ENCODE results near the gene KRT1.

Gene KRT1

DNA sequence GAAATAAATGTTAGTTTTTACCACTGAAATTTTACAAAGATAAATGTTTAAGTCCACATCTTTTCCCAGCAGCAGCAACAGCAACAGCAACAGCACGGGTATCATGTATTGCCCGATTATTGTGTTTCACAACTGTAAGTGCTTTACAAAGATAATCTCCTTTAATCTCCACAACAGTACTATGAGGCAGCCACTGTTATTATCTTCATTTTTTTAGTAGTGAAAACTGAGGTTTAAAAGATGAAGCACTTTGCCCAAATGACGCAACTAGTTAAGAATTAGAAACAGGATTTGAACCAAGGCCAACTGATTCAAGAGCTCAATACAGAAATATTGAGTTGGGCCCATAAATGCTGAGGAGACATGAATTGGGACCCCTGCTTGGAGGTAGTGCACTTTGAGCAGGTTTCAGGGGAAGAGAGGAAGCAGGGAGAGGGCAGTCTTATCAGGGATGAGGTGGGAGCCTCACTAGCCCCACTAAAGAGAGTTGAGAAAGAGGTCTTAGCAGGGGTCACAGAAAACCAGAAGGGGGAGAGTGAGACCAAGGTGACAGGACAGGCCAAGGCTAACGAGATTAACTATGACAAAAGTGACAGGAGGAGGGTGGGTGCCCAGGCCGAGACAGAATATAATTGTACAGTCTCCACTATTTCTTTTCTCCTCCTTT, 43.5 kb downstream of the KRT1 start:
- TF ChIP-seq POLR2A (IDR thresholded peaks at IDR 0.05; ENCODE audit: low read length): no peak
- no peak for TF ChIP-seq GATA1 (IDR thresholded peaks at IDR 0.05; ENCODE audit: low read depth, low read length)
- DNase-seq: no peak

- no peak for TF ChIP-seq GATA1 (IDR thresholded peaks at IDR 0.05; ENCODE audit: low read depth, low read length)
- TF ChIP-seq POLR2A (IDR thresholded peaks at IDR 0.05; ENCODE audit: low read length): no peak
- DNase-seq: no peak
These were observed 44.0 kb downstream of the KRT1 start for GRCh38 chr12:52636189-52636588.

GRCh38 chr12:52634266-52635056, 45.7 kb downstream of the KRT1 start:
- TF ChIP-seq GATA1 (IDR thresholded peaks at IDR 0.05; ENCODE audit: low read depth, low read length): no peak
- no peak for TF ChIP-seq POLR2A (IDR thresholded peaks at IDR 0.05; ENCODE audit: low read length)
- DNase-seq: no peak

- no peak for DNase-seq
- no peak for TF ChIP-seq POLR2A (IDR thresholded peaks at IDR 0.05; ENCODE audit: low read length)
- TF ChIP-seq GATA1 (IDR thresholded peaks at IDR 0.05; ENCODE audit: low read depth, low read length): no peak
These were observed 46.8 kb downstream of the KRT1 start for GRCh38 chr12:52633383-52633782.

DNA sequence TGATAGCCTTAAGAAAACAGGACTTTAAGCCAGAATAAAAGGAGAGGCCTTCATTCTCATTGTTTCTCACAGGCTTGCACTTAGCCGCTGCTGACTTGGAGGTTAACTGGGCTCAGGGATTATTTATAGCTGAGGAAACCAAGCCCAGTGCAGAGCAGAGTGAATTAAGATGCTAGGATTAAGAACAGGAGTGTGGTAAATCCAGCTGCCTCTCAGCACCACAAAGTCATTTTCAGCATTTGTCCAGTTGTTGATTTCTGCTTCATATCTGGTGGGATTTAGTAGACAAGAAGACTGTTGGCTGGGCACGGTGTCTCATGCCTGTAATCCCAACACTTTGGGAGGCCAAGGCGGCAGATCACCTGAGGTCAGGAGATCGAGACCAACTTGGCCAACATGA, 47.6 kb downstream of the KRT1 start:
- TF ChIP-seq POLR2A (IDR thresholded peaks at IDR 0.05; ENCODE audit: low read length) (no peak), GATA1 (IDR thresholded peaks at IDR 0.05; ENCODE audit: low read depth, low read length) (no peak)
- no peak for DNase-seq

DNA sequence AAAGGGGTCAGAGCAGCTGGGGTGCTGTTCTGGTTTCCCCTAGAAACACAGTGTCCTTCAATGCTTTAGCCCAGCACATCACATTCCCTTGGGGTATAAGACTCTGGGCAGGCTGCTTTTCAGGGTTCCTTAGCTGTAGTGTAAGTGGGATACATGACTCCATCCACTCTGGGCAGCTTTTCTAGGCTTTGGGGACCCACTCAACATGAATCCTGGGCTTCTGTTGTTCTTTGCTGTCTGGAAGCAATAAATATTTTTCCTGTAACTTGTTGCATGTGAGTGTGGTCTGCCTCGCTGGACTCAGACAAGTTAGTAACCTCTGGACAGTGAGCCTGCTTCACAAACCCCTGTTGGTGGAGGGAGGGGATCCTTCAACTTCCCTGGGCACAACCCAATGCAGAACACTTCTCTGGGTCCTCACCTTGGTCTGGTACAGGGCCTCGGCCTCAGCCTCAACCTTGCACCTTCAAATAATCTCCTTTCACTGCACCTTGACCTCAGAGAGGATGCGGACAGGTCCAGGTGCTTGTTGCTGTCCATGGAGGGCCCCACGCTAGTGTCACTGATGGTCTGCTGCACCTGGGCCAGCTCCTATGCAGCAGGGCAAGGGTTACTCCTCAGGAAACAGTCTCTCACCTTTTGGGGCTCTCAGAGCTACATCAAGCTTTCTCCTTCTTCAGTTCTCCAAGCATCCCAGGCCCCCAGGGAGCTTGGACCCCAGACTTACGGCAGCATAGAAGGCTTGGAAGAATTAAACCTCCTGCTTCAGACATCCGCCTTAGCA, 48.3 kb downstream of the KRT1 start:
- no peak for DNase-seq
- no peak for TF ChIP-seq POLR2A (IDR thresholded peaks at IDR 0.05; ENCODE audit: low read length)
- TF ChIP-seq GATA1 (IDR thresholded peaks at IDR 0.05; ENCODE audit: low read depth, low read length): no peak

- no peak for TF ChIP-seq GATA1 (IDR thresholded peaks at IDR 0.05; ENCODE audit: low read depth, low read length)
- TF ChIP-seq POLR2A (IDR thresholded peaks at IDR 0.05; ENCODE audit: low read length): no peak
- no peak for DNase-seq
These were observed 48.9 kb downstream of the KRT1 start for GRCh38 chr12:52631264-52631663.

DNA sequence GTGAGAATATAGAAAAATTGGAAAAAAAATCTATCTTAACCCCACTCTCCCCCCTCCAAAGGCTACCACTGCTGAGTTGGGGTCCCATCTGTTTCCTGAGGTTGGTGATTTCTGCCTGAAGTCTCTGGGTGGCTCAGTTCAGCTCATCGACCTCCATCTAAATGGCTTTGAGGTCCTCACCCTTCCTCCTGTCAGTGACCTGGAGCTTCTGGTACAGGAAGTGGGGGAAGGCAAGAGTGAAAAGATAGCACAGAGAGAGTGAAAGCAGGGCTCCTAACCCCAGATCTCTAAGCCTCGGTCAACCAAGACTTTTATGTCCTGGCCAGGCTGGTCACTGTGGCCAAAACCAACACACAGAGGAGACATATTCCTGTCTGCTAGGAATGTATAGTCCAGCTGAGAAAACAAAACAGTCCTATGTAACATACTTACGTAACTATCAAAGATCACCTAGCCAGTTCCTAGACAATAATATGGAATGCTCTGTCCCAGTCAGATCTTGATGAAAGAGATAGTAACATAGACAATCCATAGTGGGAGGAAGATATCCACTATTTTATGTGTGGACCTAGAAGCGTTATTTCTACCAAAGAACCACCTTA, 49.5 kb downstream of the KRT1 start:
- DNase-seq: no peak
- TF ChIP-seq GATA1 (IDR thresholded peaks at IDR 0.05; ENCODE audit: low read depth, low read length): no peak
- no peak for TF ChIP-seq POLR2A (IDR thresholded peaks at IDR 0.05; ENCODE audit: low read length)

DNA sequence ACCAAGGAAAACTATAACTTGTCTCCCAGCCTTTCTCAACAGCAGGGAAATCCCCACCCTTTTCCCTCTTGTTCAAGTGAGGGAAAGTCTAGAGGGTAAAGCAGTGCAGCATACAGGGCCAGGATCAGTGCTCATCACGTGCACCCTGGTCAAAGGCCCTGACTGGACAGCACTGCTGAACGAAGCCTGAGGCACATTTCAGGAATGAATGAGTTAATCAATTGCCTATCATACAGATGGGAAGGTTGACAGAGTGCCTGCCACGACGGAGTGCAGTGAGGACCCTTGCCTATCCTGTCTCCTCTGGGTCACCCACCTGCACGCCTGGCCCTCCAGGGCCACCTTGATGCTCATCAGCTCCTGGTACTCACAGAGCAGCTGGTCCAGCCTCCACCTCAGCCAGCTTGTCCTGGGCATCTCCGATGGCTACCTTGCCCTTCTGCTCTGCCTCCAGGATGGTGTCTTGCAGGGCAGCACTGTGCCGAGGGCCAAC, 50.2 kb downstream of the KRT1 start:
- DNase-seq: no peak
- TF ChIP-seq POLR2A (IDR thresholded peaks at IDR 0.05; ENCODE audit: low read length) (no peak), GATA1 (IDR thresholded peaks at IDR 0.05; ENCODE audit: low read depth, low read length) (no peak)

GRCh38 chr12:52629281-52630007, 50.8 kb downstream of the KRT1 start:
- DNase-seq: no peak
- no peak for TF ChIP-seq POLR2A (IDR thresholded peaks at IDR 0.05; ENCODE audit: low read length)
- TF ChIP-seq GATA1 (IDR thresholded peaks at IDR 0.05; ENCODE audit: low read depth, low read length): no peak

DNA sequence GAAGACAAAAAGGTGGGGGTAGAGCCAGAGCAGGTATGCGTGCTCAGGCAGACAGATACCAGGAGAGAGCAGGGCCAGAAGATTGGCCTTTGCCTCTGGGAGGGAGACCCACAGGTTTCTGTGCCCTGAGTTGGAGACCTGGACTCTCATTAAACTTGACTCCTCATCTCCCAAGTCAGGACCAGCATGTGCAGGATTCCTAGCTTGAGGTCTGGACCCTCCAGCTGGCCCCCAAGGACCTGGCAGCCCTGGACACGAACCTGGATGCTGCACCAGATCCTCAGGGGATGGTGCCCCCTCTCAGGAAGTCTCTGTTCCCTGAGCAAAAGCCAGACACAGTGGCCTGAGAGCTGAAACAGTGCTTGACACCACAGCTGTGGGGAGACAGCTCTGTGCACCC, 51.4 kb downstream of the KRT1 start:
- DNase-seq: no peak
- no peak for TF ChIP-seq POLR2A (IDR thresholded peaks at IDR 0.05; ENCODE audit: low read length)
- TF ChIP-seq GATA1 (IDR thresholded peaks at IDR 0.05; ENCODE audit: low read depth, low read length): no peak

- TF ChIP-seq POLR2A (IDR thresholded peaks at IDR 0.05; ENCODE audit: low read length) (no peak), GATA1 (IDR thresholded peaks at IDR 0.05; ENCODE audit: low read depth, low read length) (no peak)
- no peak for DNase-seq
These were observed 52.1 kb downstream of the KRT1 start for GRCh38 chr12:52628111-52628507.

Measured in erythroblast (primary cell).